Measurements from ENCODE around the gene FAM236A. TPM values are rescaled to one million over a fixed set of nuclear protein-coding genes. Genes with fewer than 3 reads are reported as not detected.
"Not testable (repeated sequence)": the region's sequence is repeated elsewhere in the genome, so short reads cannot be mapped to it uniquely, and the experiment has no call there.

FAM236A gene
- total RNA-seq, 2 experiments from 2014 or later, result not detected

- H3K4me3 ChIP-seq (ENCODE audit: low read depth, low read length, poor library complexity, severe bottlenecking); CTCF ChIA-PET (ENCODE audit: unreplicated experiment); H3K4me2 ChIP-seq (ENCODE audit: low read length); H2AFZ ChIP-seq (ENCODE audit: low read length); DNase-seq (ENCODE audit: low spot score); H3K27ac ChIP-seq (ENCODE audit: low read depth, low read length, poor library complexity, severe bottlenecking); H3K79me2 ChIP-seq (ENCODE audit: insufficient read depth, low read depth, low read length); intact Hi-C loops (cut with micrococcal nuclease; ENCODE audit: unreplicated experiment); H3K9me2 ChIP-seq (ENCODE audit: insufficient read depth, low read length); H4K20me1 ChIP-seq (ENCODE audit: insufficient read depth, low read length); H3K9me3 ChIP-seq (ENCODE audit: low read length); H3K36me3 ChIP-seq (ENCODE audit: insufficient read depth, low read length); H3K4me1 ChIP-seq (ENCODE audit: insufficient read depth, low read length, poor library complexity, severe bottlenecking); POLR2A ChIA-PET; BruUV-seq (replicated peaks): not testable (repeated sequence)
Measured at GRCh38 chrX:72974885-72975284, 36.9 kb downstream of the FAM236A start.

- DNase-seq (ENCODE audit: low spot score); H3K36me3 ChIP-seq (ENCODE audit: insufficient read depth, low read length); H3K9me3 ChIP-seq (ENCODE audit: low read length); POLR2A ChIA-PET; H3K27ac ChIP-seq (ENCODE audit: low read depth, low read length, poor library complexity, severe bottlenecking); H3K4me1 ChIP-seq (ENCODE audit: insufficient read depth, low read length, poor library complexity, severe bottlenecking); H3K4me2 ChIP-seq (ENCODE audit: low read length); H2AFZ ChIP-seq (ENCODE audit: low read length); H3K4me3 ChIP-seq (ENCODE audit: low read depth, low read length, poor library complexity, severe bottlenecking); CTCF ChIA-PET (ENCODE audit: unreplicated experiment); H4K20me1 ChIP-seq (ENCODE audit: insufficient read depth, low read length); BruUV-seq (replicated peaks); H3K79me2 ChIP-seq (ENCODE audit: insufficient read depth, low read depth, low read length); intact Hi-C loops (cut with micrococcal nuclease; ENCODE audit: unreplicated experiment); H3K9me2 ChIP-seq (ENCODE audit: insufficient read depth, low read length): not testable (repeated sequence)
Measured at GRCh38 chrX:72980894-72981469, 43.0 kb downstream of the FAM236A start.

Other genes with a start within 250 kb of the FAM236A start
- gene PHKA1, start 223.9 kb upstream of the FAM236A start, total RNA-seq (2014; rRNA removed; shearing (Covaris generic)), result 0.09 TPM in 1 of 2 replicates, not detected in the other
- gene PHKA1, start 223.9 kb upstream of the FAM236A start, total RNA-seq (2022), result not detected in 2 replicates
- gene DMRTC1B, start 161.3 kb upstream of the FAM236A start, total RNA-seq (2014; rRNA removed; shearing (Covaris generic)), result not detected in 2 replicates
- not detected in 2 replicates for gene DMRTC1B, start 161.3 kb upstream of the FAM236A start, total RNA-seq (2022)
- not detected in 2 replicates for gene FAM236B, start 155.5 kb upstream of the FAM236A start, total RNA-seq (2014; rRNA removed; shearing (Covaris generic))
- gene FAM236B, start 155.5 kb upstream of the FAM236A start, total RNA-seq (2022), result not detected in 2 replicates
- not detected in 2 replicates for gene FAM236D, start 130.0 kb upstream of the FAM236A start, total RNA-seq (2014; rRNA removed; shearing (Covaris generic))
- not detected in 2 replicates for gene FAM236D, start 130.0 kb upstream of the FAM236A start, total RNA-seq (2022)
- gene FAM236C, start 25.6 kb upstream of the FAM236A start, total RNA-seq (2014; rRNA removed; shearing (Covaris generic)), result not detected in 2 replicates
- not detected in 2 replicates for gene FAM236C, start 25.6 kb upstream of the FAM236A start, total RNA-seq (2022)
- not detected in 2 replicates for gene DMRTC1, start 5.6 kb downstream of the FAM236A start, total RNA-seq (2014; rRNA removed; shearing (Covaris generic))
- not detected in 2 replicates for gene DMRTC1, start 5.6 kb downstream of the FAM236A start, total RNA-seq (2022)
- gene PABPC1L2B, start 64.7 kb downstream of the FAM236A start, total RNA-seq (2014; rRNA removed; shearing (Covaris generic)), result not detected in 2 replicates
- not detected in 2 replicates for gene PABPC1L2B, start 64.7 kb downstream of the FAM236A start, total RNA-seq (2022)
- gene PABPC1L2A, start 141.3 kb downstream of the FAM236A start, total RNA-seq (2014; rRNA removed; shearing (Covaris generic)), result not detected in 2 replicates
- not detected in 2 replicates for gene PABPC1L2A, start 141.3 kb downstream of the FAM236A start, total RNA-seq (2022)